Mesendoderm (in vitro differentiated cells): ENCODE results near the gene ESRP2. TPM values are rescaled to one million over a fixed set of nuclear protein-coding genes. Genes with fewer than 3 reads are reported as not detected.

Experiments used
- DNase-seq: peaks from one replicate; pipeline ENCODE4 v3.0.0; 2013
- H2AK5ac ChIP-seq: 2 replicates; pipeline ENCODE4 v1.6.1; 2013; ENCODE audit warnings: low read length, inconsistent platforms
- H2BK120ac ChIP-seq: 2 replicates; pipeline ENCODE4 v1.6.1; 2013; ENCODE audit warnings: low read depth, mild to moderate bottlenecking, low read length, moderate library complexity, mixed read lengths
- H2BK15ac ChIP-seq: replicated peaks from 2 replicates; pipeline ENCODE4 v1.6.1; 2013; ENCODE audit warnings: low read depth, mild to moderate bottlenecking, moderate library complexity
- H2BK5ac ChIP-seq: 2 replicates; pipeline ENCODE4 v1.6.1; 2013; ENCODE audit warnings: low read length, inconsistent platforms
- H3K18ac ChIP-seq: 2 replicates; pipeline ENCODE4 v1.6.1; 2013; ENCODE audit warnings: mild to moderate bottlenecking, low read length, mixed read lengths
- H3K23ac ChIP-seq: one replicate; pipeline ENCODE4 v1.6.1; 2013; ENCODE audit warnings: low read length
- H3K27ac ChIP-seq: 2 replicates; pipeline ENCODE4 v1.5.1; 2013; ENCODE audit warnings: low read depth, mild to moderate bottlenecking, inconsistent platforms, low read length, moderate library complexity
- H3K27me3 ChIP-seq: 2 replicates; pipeline ENCODE4 v1.6.1; 2013; ENCODE audit warnings: low read length, control low read depth, mild to moderate bottlenecking, inconsistent platforms; ENCODE audit not compliant: insufficient read depth, poor library complexity
- H3K36me3 ChIP-seq: 2 replicates; pipeline ENCODE4 v1.6.1; 2013; ENCODE audit warnings: low read length, inconsistent platforms; ENCODE audit not compliant: control insufficient read depth, insufficient read depth
- H3K4ac ChIP-seq: one replicate; pipeline ENCODE4 v1.6.1; 2013; ENCODE audit warnings: low read depth, mild to moderate bottlenecking, low read length, moderate library complexity
- H3K4me1 ChIP-seq: 2 replicates; pipeline ENCODE4 v1.6.1; 2013; ENCODE audit warnings: low read depth, low read length, inconsistent platforms; ENCODE audit not compliant: control insufficient read depth
- H3K4me2 ChIP-seq: 2 replicates; pipeline ENCODE4 v1.6.1; 2013; ENCODE audit warnings: low read length
- H3K4me3 ChIP-seq: 2 replicates; pipeline ENCODE4 v1.5.1; 2013; ENCODE audit warnings: mild to moderate bottlenecking, low read length
- H3K56ac ChIP-seq: one replicate; pipeline ENCODE4 v1.6.1; 2013; ENCODE audit warnings: low read length
- H3K79me1 ChIP-seq: 2 replicates; pipeline ENCODE4 v1.6.1; 2013; ENCODE audit warnings: low read length, inconsistent platforms
- H3K79me2 ChIP-seq: 2 replicates; pipeline ENCODE4 v1.6.1; 2013; ENCODE audit warnings: mild to moderate bottlenecking, low read length; ENCODE audit not compliant: control insufficient read depth, insufficient read depth
- H3K9ac ChIP-seq: 2 replicates; pipeline ENCODE4 v1.6.1; 2013; ENCODE audit warnings: low read length, inconsistent platforms
- H4K5ac ChIP-seq: one replicate; pipeline ENCODE4 v1.6.1; 2013; ENCODE audit warnings: low read length
- H4K8ac ChIP-seq: one replicate; pipeline ENCODE4 v1.6.1; 2013; ENCODE audit warnings: low read depth, mild to moderate bottlenecking, control low read depth, low read length, moderate library complexity
- WGBS: extraction: QIAGEN DNeasy Blood & Tissue Kit; methylation state at CpG from one replicate; pipeline ENCODE4 v1.1.7; 2013; ENCODE audit warnings: low lambda C conversion rate, missing lambda C conversion rate; ENCODE audit not compliant: insufficient coverage; ENCODE audit errors: extremely low coverage; 5-methylcytosine and 5-hydroxymethylcytosine counted together
- polyA plus RNA-seq, 2 experiments: library from polyadenylated mRNA; stranded (reverse); fragments of 200-250 nt; gene quantifications; one replicate each; pipeline ENCODE4 v1.2.3, GENCODE V29; 2013

ESRP2 gene
- 26.2 TPM for polyA plus RNA-seq (2013, experiment 1 of 2)
- 26.6 TPM for polyA plus RNA-seq (2013, experiment 2 of 2)

- Histone ChIP-seq H3K79me2 (peaks cover 4% of the 10 kb centered on the region), H3K9ac (peak within 1 kb of the TSS; percentile 91), H3K4ac (peak within 1 kb of the TSS; percentile 46), H3K79me1 (peaks cover 2% of the 10 kb centered on the region), H2BK15ac (no peak within 1 kb of the TSS), H2BK120ac (no peak within 1 kb of the TSS), H3K4me3 (peak within 1 kb of the TSS; percentile 59), H3K27ac (peak within 1 kb of the TSS; percentile 89), H2BK5ac (peak within 1 kb of the TSS; percentile 53), H3K4me1 (peaks cover 4% of the 10 kb centered on the region), H3K4me2 (peak within 1 kb of the TSS; percentile 95), H4K5ac (no peak within 1 kb of the TSS), H3K18ac (peak within 1 kb of the TSS; percentile 65), H2AK5ac (no peak within 1 kb of the TSS), H4K8ac (no peak within 1 kb of the TSS), H3K23ac (peak within 1 kb of the TSS; percentile 57), H3K36me3 (no peaks in the 10 kb centered on the region), H3K27me3 (no peaks in the 10 kb centered on the region), H3K56ac (peak within 1 kb of the TSS; percentile 97)
- no peak for DNase-seq
- no CpG with 5 or more reads among the region's 36 CpGs for WGBS
Measured at GRCh38 chr16:68235887-68236136, at the start of gene ESRP2. ESRP2 (minus strand) TSS chr16:68236127; CDS start chr16:68236045, 82 bp downstream.

GRCh38 chr16:68285683-68286082, 49.8 kb upstream of the ESRP2 start:
- no peak overlapping the region for H3K56ac ChIP-seq
- no peaks in the 10 kb centered on the region for H3K79me2 ChIP-seq
- H3K9ac ChIP-seq = no peak overlapping the region
- H3K4me3 ChIP-seq = no peak overlapping the region
- H3K23ac ChIP-seq = no peak overlapping the region
- no peak overlapping the region for H2BK120ac ChIP-seq
- no CpG with 5 or more reads among the region's 3 CpGs for WGBS
- H2AK5ac ChIP-seq = no peak overlapping the region
- no peaks in the 10 kb centered on the region for H3K27me3 ChIP-seq
- peaks cover 2% of the 10 kb centered on the region for H3K4me1 ChIP-seq
- no peak for DNase-seq
- H3K4me2 ChIP-seq = no peak overlapping the region
- no peak overlapping the region for H2BK15ac ChIP-seq
- no peak overlapping the region for H3K27ac ChIP-seq
- H2BK5ac ChIP-seq = no peak overlapping the region
- peaks cover 7% of the 10 kb centered on the region for H3K36me3 ChIP-seq
- H3K79me1 ChIP-seq = peaks cover 11% of the 10 kb centered on the region
- H4K5ac ChIP-seq = no peak overlapping the region
- no peak overlapping the region for H3K18ac ChIP-seq
- no peak overlapping the region for H4K8ac ChIP-seq
- H3K4ac ChIP-seq = no peak overlapping the region

DNA sequence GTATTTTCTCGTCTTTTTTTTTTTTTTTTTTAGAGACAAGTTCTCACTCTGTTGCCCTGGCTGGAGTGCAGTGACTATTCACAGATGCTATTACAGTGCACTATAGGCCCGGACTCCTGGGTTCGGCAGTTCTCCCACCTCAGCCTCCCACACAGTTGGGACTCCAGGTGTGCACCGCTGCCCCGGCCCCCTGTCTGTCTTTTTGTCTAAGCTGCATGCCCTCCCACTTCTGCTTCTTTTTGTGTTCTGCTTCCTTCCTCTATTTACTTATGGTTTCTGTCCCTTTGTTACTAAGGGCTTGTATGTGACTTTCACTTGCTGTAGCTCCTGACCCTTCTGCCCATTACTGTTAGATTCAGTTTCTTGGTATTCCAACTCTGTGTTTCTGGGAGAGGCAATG, 48.9 kb upstream of the ESRP2 start:
- Histone ChIP-seq H3K27ac (no peak overlapping the region), H3K4me3 (no peak overlapping the region), H3K79me1 (peaks cover 11% of the 10 kb centered on the region), H3K79me2 (no peaks in the 10 kb centered on the region), H2AK5ac (no peak overlapping the region), H2BK15ac (no peak overlapping the region), H4K5ac (no peak overlapping the region), H3K18ac (no peak overlapping the region), H3K36me3 (peaks cover 7% of the 10 kb centered on the region), H3K23ac (no peak overlapping the region), H4K8ac (no peak overlapping the region), H3K27me3 (no peaks in the 10 kb centered on the region), H3K4me2 (no peak overlapping the region), H3K56ac (no peak overlapping the region), H2BK5ac (no peak overlapping the region), H3K4me1 (no peaks in the 10 kb centered on the region), H3K4ac (no peak overlapping the region), H3K9ac (no peak overlapping the region), H2BK120ac (no peak overlapping the region)
- WGBS = no CpG with 5 or more reads among the region's 5 CpGs
- DNase-seq = no peak

GRCh38 chr16:68283801-68284598, 48.1 kb upstream of the ESRP2 start:
- Histone ChIP-seq H3K23ac (no peak overlapping the region), H3K79me1 (peaks cover 11% of the 10 kb centered on the region), H3K79me2 (no peaks in the 10 kb centered on the region), H4K5ac (no peak overlapping the region), H3K4me3 (no peak overlapping the region), H2BK15ac (no peak overlapping the region), H3K4ac (no peak overlapping the region), H3K36me3 (peaks cover 7% of the 10 kb centered on the region), H3K4me2 (no peak overlapping the region), H4K8ac (no peak overlapping the region), H2BK5ac (no peak overlapping the region), H3K56ac (no peak overlapping the region), H3K9ac (no peak overlapping the region), H2BK120ac (no peak overlapping the region), H3K4me1 (no peaks in the 10 kb centered on the region), H2AK5ac (no peak overlapping the region), H3K27ac (no peak overlapping the region), H3K18ac (no peak overlapping the region), H3K27me3 (no peaks in the 10 kb centered on the region)
- no CpG with 5 or more reads among the region's 9 CpGs for WGBS
- DNase-seq = no peak

DNA sequence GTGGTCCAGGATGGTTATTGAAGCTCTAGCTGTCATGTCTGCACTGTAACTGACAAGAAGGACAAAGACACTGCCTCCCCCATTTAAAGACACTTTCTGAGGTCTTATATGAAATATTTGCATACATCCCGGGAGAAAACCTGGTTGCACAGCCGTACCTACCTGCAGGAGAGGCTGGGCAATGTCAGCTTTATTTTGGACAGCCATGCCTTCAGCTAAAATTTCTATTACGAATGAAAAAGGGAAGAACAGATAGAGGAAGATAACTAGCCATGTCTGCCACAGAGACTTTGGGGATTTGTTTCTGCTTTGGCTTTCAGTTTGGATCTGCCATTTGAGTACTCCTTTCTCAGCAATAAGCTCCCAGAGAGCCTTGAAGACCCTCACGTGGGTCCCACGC, 47.4 kb upstream of the ESRP2 start:
- Histone ChIP-seq H2AK5ac (no peak overlapping the region), H3K56ac (no peak overlapping the region), H2BK5ac (no peak overlapping the region), H3K79me2 (no peaks in the 10 kb centered on the region), H3K9ac (no peak overlapping the region), H3K18ac (no peak overlapping the region), H3K27ac (no peak overlapping the region), H2BK120ac (no peak overlapping the region), H3K36me3 (peaks cover 7% of the 10 kb centered on the region), H4K8ac (no peak overlapping the region), H3K4me2 (no peak overlapping the region), H3K79me1 (peaks cover 11% of the 10 kb centered on the region), H3K4ac (no peak overlapping the region), H2BK15ac (no peak overlapping the region), H3K4me3 (no peak overlapping the region), H3K4me1 (no peaks in the 10 kb centered on the region), H3K27me3 (no peaks in the 10 kb centered on the region), H4K5ac (no peak overlapping the region), H3K23ac (no peak overlapping the region)
- no CpG with 5 or more reads among the region's 5 CpGs for whole genome bisulfite sequencing
- no peak for DNase-seq

- Histone ChIP-seq H3K36me3 (peaks cover 4% of the 10 kb centered on the region), H3K18ac (no peak overlapping the region), H3K23ac (no peak overlapping the region), H3K4me2 (no peak overlapping the region), H2BK120ac (no peak overlapping the region), H2BK5ac (no peak overlapping the region), H2AK5ac (no peak overlapping the region), H3K27me3 (no peaks in the 10 kb centered on the region), H3K4me3 (no peak overlapping the region), H3K9ac (no peak overlapping the region), H3K27ac (no peak overlapping the region), H4K8ac (no peak overlapping the region), H3K79me1 (peaks cover 9% of the 10 kb centered on the region), H3K4me1 (no peaks in the 10 kb centered on the region), H3K4ac (no peak overlapping the region), H3K79me2 (no peaks in the 10 kb centered on the region), H3K56ac (no peak overlapping the region), H4K5ac (no peak overlapping the region), H2BK15ac (no peak overlapping the region)
- DNase-seq = no peak
- WGBS = no CpG with 5 or more reads among the region's 4 CpGs
Measured at GRCh38 chr16:68282064-68282452, 46.1 kb upstream of the ESRP2 start.
